ENCODE measurements around the gene PRDM16. TPM values are rescaled to one million over a fixed set of nuclear protein-coding genes. Genes with fewer than 3 reads are reported as not detected.

PRDM16 gene
- total RNA-seq, 1 donor from 2014 or later: 0.43 TPM

GRCh38 chr1:3409366-3410141 is 340.6 kb downstream of the PRDM16 start:
- H3K27me3 ChIP-seq (ENCODE audit: insufficient read depth, low read length): no peaks in the 10 kb centered on the region
- H3K4me3 Mint-ChIP-seq (ENCODE audit: unreplicated experiment): no peak overlapping the region
- no peaks in the 10 kb centered on the region for H3K36me3 ChIP-seq (ENCODE audit: insufficient read depth, low read length)
- peaks cover 3% of the 10 kb centered on the region for H3K4me1 ChIP-seq (ENCODE audit: insufficient read depth, low read length)
- no peak for DNase-seq (ENCODE audit: low read depth)
- no peaks in the 10 kb centered on the region for H3K9me3 ChIP-seq (ENCODE audit: insufficient read depth, low read depth, low read length)
- no peaks in the 10 kb centered on the region for H4K20me1 ChIP-seq (ENCODE audit: insufficient read depth, low read length)
- no peaks in the 10 kb centered on the region for H3K36me3 Mint-ChIP-seq (ENCODE audit: low read depth, unreplicated experiment)
- no peak overlapping the region for H3K27ac ChIP-seq (ENCODE audit: low read depth, low read length)
- no peaks in the 10 kb centered on the region for H3K79me2 ChIP-seq (ENCODE audit: insufficient read depth, low read length)
- peaks cover 35% of the 10 kb centered on the region for H3K27me3 Mint-ChIP-seq (ENCODE audit: low read depth, unreplicated experiment)
- no peak overlapping the region for H3K4me2 ChIP-seq (ENCODE audit: low read length)
- TF ChIP-seq CTCF (IDR thresholded peaks at IDR 0.05; ENCODE audit: insufficient read depth, low read depth, low read length) (no peak), EZH2 (IDR thresholded peaks at IDR 0.05; ENCODE audit: insufficient read depth, low read length) (no peak)
- no peak overlapping the region for H3K4me3 ChIP-seq (ENCODE audit: insufficient read depth, low read depth, low read length)
- no peak for FAIRE-seq
- no peak overlapping the region for H2AFZ ChIP-seq (ENCODE audit: low read depth, low read length)
- H3K9me3 Mint-ChIP-seq (ENCODE audit: unreplicated experiment): no peaks in the 10 kb centered on the region
- no peak overlapping the region for H3K27ac Mint-ChIP-seq (ENCODE audit: unreplicated experiment)
- peaks cover 2% of the 10 kb centered on the region for H3K4me1 Mint-ChIP-seq (ENCODE audit: low read depth, unreplicated experiment)
- no peak overlapping the region for H3K9ac ChIP-seq (ENCODE audit: low read length)

- Histone ChIP-seq H3K27me3 (ENCODE audit: insufficient read depth, low read length) (no peaks in the 10 kb centered on the region), H3K36me3 (ENCODE audit: insufficient read depth, low read length) (no peaks in the 10 kb centered on the region), H3K27ac (ENCODE audit: low read depth, low read length) (no peak overlapping the region), H3K4me1 (ENCODE audit: insufficient read depth, low read length) (peaks cover 3% of the 10 kb centered on the region), H3K4me2 (ENCODE audit: low read length) (no peak overlapping the region), H2AFZ (ENCODE audit: low read depth, low read length) (no peak overlapping the region), H3K9ac (ENCODE audit: low read length) (no peak overlapping the region), H3K4me3 (ENCODE audit: insufficient read depth, low read depth, low read length) (no peak overlapping the region), H3K79me2 (ENCODE audit: insufficient read depth, low read length) (no peaks in the 10 kb centered on the region), H3K9me3 (ENCODE audit: insufficient read depth, low read depth, low read length) (no peaks in the 10 kb centered on the region), H4K20me1 (ENCODE audit: insufficient read depth, low read length) (no peaks in the 10 kb centered on the region)
- peak; percentile 40 for DNase-seq (ENCODE audit: low read depth)
- peaks cover 2% of the 10 kb centered on the region for H3K4me1 Mint-ChIP-seq (ENCODE audit: low read depth, unreplicated experiment)
- peaks cover 35% of the 10 kb centered on the region for H3K27me3 Mint-ChIP-seq (ENCODE audit: low read depth, unreplicated experiment)
- H3K9me3 Mint-ChIP-seq (ENCODE audit: unreplicated experiment): no peaks in the 10 kb centered on the region
- no peak overlapping the region for H3K4me3 Mint-ChIP-seq (ENCODE audit: unreplicated experiment)
- no peak overlapping the region for H3K27ac Mint-ChIP-seq (ENCODE audit: unreplicated experiment)
- FAIRE-seq: no peak
- no peaks in the 10 kb centered on the region for H3K36me3 Mint-ChIP-seq (ENCODE audit: low read depth, unreplicated experiment)
- peak; percentile 48 for TF ChIP-seq CTCF (IDR thresholded peaks at IDR 0.05; ENCODE audit: insufficient read depth, low read depth, low read length)
- no peak for TF ChIP-seq EZH2 (IDR thresholded peaks at IDR 0.05; ENCODE audit: insufficient read depth, low read length)
Measured at GRCh38 chr1:3410142-3410925, 341.3 kb downstream of the PRDM16 start.

Data from astrocyte (in vitro differentiated cells and primary cell).